Sciatic nerve (tissue), 2 donors: Measurements from ENCODE around the gene LYSMD1. TPM values are rescaled to one million over a fixed set of nuclear protein-coding genes. Genes with fewer than 3 reads are reported as not detected.
"Not testable (repeated sequence)": the region's sequence is repeated elsewhere in the genome, so short reads cannot be mapped to it uniquely, and the experiment has no call there.

Source experiments
- ATAC-seq: fragments of 200-7000 bp; cut with Tn5 transposase; one replicate; pipeline ENCODE4 v1.9.1; 2020; ENCODE audit warnings: mild to moderate bottlenecking, moderate library complexity
- DNase-seq: peaks from one replicate; pipeline ENCODE4 v3.0.0-alpha.2; 2020; ENCODE audit warnings: low spot score
- intact Hi-C: fragments of 100-400 bp; cut with DNase I; formaldehyde crosslinking; loops from one replicate; pipeline ENCODE4 v1.14.2; 2022
- total RNA-seq: library from RNA; stranded (reverse); fragmentation: NEBNext Ultra II Directional; extraction: Animal tissue kit (Norgen Biotek cat#: 25700); gene quantifications from one replicate; pipeline ENCODE4 v1.2.1, GENCODE V29; 2021
- donor health status: DM: no; HTN: no; CAD: no.
- donor health status: DM: no; HTN: no; CAD: no.

Gene LYSMD1, protein sequence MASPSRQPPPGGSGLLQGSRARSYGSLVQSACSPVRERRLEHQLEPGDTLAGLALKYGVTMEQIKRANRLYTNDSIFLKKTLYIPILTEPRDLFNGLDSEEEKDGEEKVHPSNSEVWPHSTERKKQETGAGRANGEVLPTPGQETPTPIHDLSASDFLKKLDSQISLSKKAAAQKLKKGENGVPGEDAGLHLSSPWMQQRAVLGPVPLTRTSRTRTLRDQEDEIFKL
- 10.6 TPM for total RNA-seq

- DNase-seq (peak; percentile 98), ATAC-seq (peak; percentile 97)
- intact Hi-C loops, result no loop called here
Observed at GRCh38 chr1:151165738-151166504, at the start of gene LYSMD1, which contains the start of gene SCNM1. Gene LYSMD1 (minus strand): TSS chr1:151165902. CDS start chr1:151165258, 644 bp downstream. Gene SCNM1 (plus strand): TSS chr1:151166144. CDS start chr1:151166153, 9 bp downstream.

GRCh38 chr1:151213560-151213959, 47.9 kb upstream of the LYSMD1 start:
- intact Hi-C loops, result no loop called here
- DNase-seq (no peak), ATAC-seq (no peak)

- ATAC-seq (no peak), DNase-seq (no peak)
- intact Hi-C loops, result no loop called here
Observed at GRCh38 chr1:151211972-151212705, 46.4 kb upstream of the LYSMD1 start.

DNA sequence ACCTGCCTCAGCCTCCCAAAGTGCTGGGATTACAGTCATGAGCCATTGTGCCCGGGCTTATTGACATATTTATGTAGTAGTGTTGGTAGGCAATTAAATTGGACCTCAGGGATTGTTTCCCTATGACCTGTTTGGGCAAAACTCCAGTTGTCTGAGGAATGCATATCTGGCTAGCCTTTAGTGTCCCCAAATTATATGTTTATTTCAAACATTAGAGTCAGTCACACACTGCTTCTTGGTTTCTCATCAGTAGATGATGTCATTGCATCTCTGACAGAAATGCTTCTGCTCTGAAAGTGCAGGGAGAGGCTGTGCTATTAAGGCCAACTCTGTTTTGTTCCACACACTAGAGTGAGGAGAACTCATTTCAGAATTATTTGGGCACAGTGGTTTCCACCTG, 45.1 kb upstream of the LYSMD1 start:
- ATAC-seq (no peak), DNase-seq (no peak)
- intact Hi-C loops, result no loop called here

DNA sequence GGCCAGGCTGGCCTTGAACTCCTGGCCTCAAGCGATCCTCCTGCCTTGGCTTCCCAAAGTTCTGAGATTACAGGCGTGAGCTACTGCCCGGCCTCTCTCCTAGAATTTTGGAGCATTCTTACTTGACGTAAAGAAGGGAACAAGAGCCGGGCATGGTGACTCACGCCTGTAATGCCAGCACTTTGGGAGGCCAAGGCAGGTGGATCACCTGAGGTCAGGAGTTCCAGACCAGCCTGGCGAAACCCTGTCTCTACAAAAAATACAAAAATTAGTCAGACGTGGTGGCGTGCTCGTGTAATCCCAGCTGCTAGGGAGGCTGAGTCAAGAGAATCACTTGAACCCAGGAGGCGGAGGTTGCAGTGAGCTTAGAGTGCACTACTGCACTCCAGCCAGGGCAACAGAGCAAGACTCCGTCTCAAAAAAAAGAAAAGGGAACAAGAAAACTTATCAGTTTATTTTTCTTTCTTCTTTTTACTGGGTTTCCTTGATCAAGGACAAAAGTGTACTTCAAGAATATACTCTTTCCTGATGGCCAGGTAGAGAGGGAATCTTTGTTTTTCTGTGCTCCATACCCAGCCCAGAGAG, 39.8 kb upstream of the LYSMD1 start:
- ATAC-seq, DNase-seq, intact Hi-C loops: not testable (repeated sequence)

- DNase-seq (no peak), ATAC-seq (no peak)
- intact Hi-C loops, result loop anchor here (5.0 kb wide), 1 partner anchor 52 kb away; the partner anchor contains the start of gene PSMD4
Observed at GRCh38 chr1:151199873-151200581, 34.3 kb upstream of the LYSMD1 start.

DNA sequence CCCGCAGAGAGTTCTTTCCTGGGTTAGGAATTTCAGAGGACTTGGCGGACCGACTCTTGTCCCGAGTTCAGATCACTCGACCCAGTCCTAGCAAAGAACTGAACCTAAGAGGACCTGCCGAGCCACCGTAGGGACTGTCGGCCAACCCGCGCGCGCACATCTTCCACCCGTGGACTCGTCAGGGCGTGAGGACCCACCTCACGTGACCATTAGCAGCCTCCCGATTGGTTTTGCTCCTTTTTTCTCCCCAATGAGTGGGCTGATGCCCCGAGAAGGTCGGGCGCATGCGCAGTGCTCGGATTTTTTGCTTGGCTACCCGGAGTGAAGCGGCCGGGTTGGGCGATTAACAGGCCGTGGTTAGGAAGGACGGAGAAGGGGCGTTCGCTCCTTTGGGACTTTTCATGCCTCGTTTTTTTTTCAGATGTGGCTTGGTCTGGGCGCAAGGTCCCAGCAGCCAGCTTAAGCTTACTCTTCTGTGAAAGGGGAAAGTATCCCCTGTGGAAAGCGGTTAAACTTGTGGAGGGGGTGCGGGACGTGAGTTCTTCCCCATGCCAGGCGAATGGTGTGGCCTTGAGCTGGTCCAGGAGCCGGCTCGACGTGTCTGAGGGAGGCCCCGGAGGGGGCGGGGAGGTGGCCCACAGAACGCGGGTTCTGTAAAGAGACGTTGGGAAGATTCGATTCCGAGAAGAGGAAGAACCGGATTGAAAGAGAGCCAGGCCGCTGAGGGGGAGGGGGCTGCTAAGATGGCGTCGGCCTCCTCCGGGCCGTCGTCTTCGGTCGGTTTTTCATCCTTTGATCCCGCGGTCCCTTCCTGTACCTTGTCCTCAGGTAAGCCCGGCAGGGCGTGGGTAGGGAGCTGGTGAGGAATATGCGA, 32.8 kb upstream of the LYSMD1 start, which contains the start of gene PIP5K1A:
Gene PIP5K1A (plus strand): TSS at position 299 of the 874 bp plus-strand sequence. CDS start 445 bp downstream, at position 744.
- peak; percentile 98 for ATAC-seq
- intact Hi-C loops, result loop anchor here (5.0 kb wide), 1 partner anchor 54 kb away; the partner anchor contains the start of gene PSMD4
- peak; percentile 100 for DNase-seq

DNA sequence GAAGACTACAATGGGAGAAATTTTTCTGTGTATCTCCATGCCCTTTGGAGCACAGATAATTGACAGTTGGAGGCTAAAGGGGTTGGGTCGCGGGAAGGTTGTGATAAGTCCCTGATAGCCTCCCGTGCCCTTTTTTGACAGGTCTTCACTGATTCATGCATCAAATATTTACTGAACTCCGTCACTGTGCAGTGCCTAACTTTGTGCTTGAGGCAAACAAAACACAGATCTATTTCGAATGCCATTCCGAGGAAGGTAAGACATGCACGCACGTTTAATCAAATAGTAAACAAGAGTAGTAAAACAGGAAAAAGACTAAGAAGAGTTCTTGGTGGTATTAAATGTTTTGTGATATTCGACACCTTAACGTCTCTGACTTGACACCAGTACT, 32.2 kb upstream of the LYSMD1 start:
- DNase-seq, result no peak
- intact Hi-C loops, result loop anchor here (5.0 kb wide), 1 partner anchor 54 kb away; the partner anchor contains the start of gene PSMD4
- no peak for ATAC-seq

DNA sequence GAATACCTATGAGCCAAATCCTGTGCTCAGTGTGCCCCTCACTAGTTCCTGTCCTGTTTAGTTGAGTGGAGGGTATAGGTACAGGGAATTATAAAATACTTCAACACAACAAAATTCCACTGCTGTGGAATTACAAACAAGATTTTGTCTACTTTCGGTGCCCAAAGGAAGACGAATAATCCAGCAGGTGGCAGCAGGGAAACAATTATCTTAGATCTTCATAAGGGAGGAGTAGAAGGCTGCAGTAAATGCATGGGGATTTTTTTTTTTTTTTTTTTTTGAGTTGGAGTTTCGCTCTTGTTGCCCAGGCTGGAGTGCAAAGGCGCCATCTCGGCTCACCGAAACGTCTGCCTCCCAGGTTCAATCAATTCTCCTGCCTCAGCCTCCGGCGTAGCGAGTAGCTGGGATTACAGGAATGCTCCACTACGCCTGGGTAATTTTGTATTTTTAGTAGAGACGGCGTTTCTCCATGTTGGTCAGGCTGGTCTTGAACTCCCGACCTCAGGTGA, 30.6 kb upstream of the LYSMD1 start:
- DNase-seq (peak; percentile 79), ATAC-seq (peak; percentile 32)
- intact Hi-C loops, result loop anchor here (5.0 kb wide), 1 partner anchor 56 kb away; the partner anchor contains the start of gene PSMD4

DNA sequence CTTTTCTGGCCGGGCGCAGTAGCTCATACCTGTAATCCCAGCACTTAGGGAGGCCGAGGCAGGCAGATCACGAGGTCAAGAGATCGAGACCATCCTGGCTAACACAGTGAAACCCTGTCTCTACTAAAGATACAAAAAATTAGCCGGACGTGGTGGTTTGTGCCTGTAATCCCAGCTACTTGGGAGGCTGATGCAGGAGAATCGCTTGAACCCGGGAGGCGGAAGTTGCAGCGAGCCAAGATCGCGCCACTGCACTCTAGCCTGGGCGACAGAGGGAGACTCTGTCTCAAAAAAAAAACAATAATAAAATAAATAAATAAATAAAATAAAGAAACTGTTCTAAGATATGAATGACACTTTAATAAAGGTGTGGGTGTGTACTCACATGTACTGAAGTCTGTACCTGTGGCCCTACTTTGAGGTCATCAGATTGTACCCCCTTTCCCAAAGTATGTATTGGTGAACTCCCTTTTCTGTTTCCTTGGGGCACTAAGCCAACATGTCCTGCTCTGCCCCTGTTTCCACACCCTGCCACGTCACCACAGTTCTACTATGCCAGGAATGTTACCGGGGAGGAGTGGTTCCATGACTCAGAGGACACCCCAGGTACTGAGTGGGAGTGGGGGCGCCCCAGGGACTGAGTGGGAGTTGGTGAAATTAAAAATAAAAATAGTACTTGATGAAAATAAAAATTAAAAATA, 29.3 kb upstream of the LYSMD1 start:
- not testable (repeated sequence) for ATAC-seq, DNase-seq
- intact Hi-C loops, result loop anchor here (5.0 kb wide), 1 partner anchor 57 kb away; the partner anchor contains the start of gene PSMD4

GRCh38 chr1:151193856-151194255, 28.2 kb upstream of the LYSMD1 start:
- intact Hi-C loops, result no loop called here
- ATAC-seq (no peak), DNase-seq (no peak)

GRCh38 chr1:151193304-151193703, 27.6 kb upstream of the LYSMD1 start:
- ATAC-seq (no peak), DNase-seq (no peak)
- intact Hi-C loops, result no loop called here

GRCh38 chr1:151192047-151192446, 26.3 kb upstream of the LYSMD1 start:
- DNase-seq, result no peak
- intact Hi-C loops, result no loop called here
- ATAC-seq, result no peak

- ATAC-seq, result peak; percentile 98
- peak; percentile 88 for DNase-seq
- intact Hi-C loops, result no loop called here
Observed at GRCh38 chr1:151189637-151190445, 24.1 kb upstream of the LYSMD1 start, which contains the start of gene VPS72. Gene VPS72 (minus strand): TSS chr1:151190197. CDS start chr1:151190121, 76 bp downstream.

- intact Hi-C loops, DNase-seq, ATAC-seq: not testable (repeated sequence)
Observed at GRCh38 chr1:151188667-151189066, 23.0 kb upstream of the LYSMD1 start.

DNA sequence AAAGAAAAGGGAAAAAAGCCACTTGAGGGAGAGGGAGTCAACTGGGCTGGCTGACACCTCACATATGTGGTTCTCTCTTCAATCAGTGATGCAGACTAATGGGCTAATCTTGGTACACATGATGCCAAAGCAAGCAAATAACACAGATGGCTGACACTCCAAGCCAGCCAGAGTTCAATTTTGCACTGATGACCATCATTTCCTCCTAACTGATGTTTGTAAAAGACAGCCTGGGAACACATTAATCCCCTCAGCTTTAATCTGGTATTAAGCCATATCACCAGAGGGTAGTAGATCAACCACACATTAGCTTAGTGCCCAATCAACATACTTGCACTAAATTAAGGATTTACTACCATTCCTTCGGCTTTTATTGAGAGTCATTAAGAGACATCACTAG, 21.5 kb upstream of the LYSMD1 start:
- intact Hi-C loops, result no loop called here
- ATAC-seq, result no peak
- no peak for DNase-seq
